Smooth muscle cell (in vitro differentiated cells): ENCODE measurements around the gene DRC3. TPM values are rescaled to one million over a fixed set of nuclear protein-coding genes. Genes with fewer than 3 reads are reported as not detected.

ENCODE experiments used
- DNase-seq: peaks from one replicate; lab custom pipeline; 2025; ENCODE audit not compliant: unreplicated experiment; lab: John Stamatoyannopoulos, UW
- H2AFZ ChIP-seq: fragments of 200-600 bp; sonication (generic); 2 replicates; pipeline ENCODE4 v1.6.0; 2016; ENCODE audit warnings: antibody characterized with exemption, low read depth, mild to moderate bottlenecking
- H3F3A ChIP-seq: fragments of 200-600 bp; sonication (generic); 2 replicates; pipeline ENCODE4 v1.6.0; 2017; ENCODE audit warnings: antibody characterized with exemption, low read depth
- H3K27ac ChIP-seq: fragments of 200-600 bp; sonication (generic); 2 replicates; pipeline ENCODE4 v1.5.1; 2016; ENCODE audit warnings: low read depth, mild to moderate bottlenecking
- H3K27me3 ChIP-seq: fragments of 200-600 bp; sonication (generic); 2 replicates; pipeline ENCODE4 v1.6.1; 2016; ENCODE audit warnings: low read depth, mild to moderate bottlenecking
- H3K36me3 ChIP-seq: fragments of 200-600 bp; sonication (generic); 2 replicates; pipeline ENCODE4 v1.5.1; 2016; ENCODE audit warnings: low read depth
- H3K4me1 ChIP-seq: fragments of 200-600 bp; sonication (generic); 2 replicates; pipeline ENCODE4 v1.5.1; 2016; ENCODE audit warnings: low read depth
- H3K4me2 ChIP-seq: fragments of 200-600 bp; sonication (generic); 2 replicates; pipeline ENCODE4 v1.6.0; 2016; ENCODE audit warnings: mild to moderate bottlenecking
- H3K4me3 ChIP-seq: fragments of 200-600 bp; sonication (generic); 2 replicates; pipeline ENCODE4 v1.5.1; 2016; ENCODE audit warnings: mild to moderate bottlenecking
- H3K79me2 ChIP-seq: fragments of 200-600 bp; sonication (generic); 2 replicates; pipeline ENCODE4 v1.6.0; 2016; ENCODE audit warnings: low read depth, mild to moderate bottlenecking
- H3K9ac ChIP-seq: fragments of 200-600 bp; sonication (generic); 2 replicates; pipeline ENCODE4 v1.6.0; 2016; ENCODE audit warnings: low read depth
- H3K9me3 ChIP-seq: fragments of 200-600 bp; sonication (generic); replicated peaks from 2 replicates; pipeline ENCODE4 v1.5.1; 2016; ENCODE audit warnings: low read depth
- H4K20me1 ChIP-seq: fragments of 200-600 bp; sonication (generic); 2 replicates; pipeline ENCODE4 v1.6.0; 2016; ENCODE audit warnings: low read depth
- WGBS: methylation state at CpG from one replicate; pipeline ENCODE4 v1.1.7; 2016; ENCODE audit warnings: low lambda C conversion rate; 5-methylcytosine and 5-hydroxymethylcytosine counted together
- polyA plus RNA-seq: library from polyadenylated mRNA; unstranded; fragments of >200 nt; fragmentation: Nextera tagmentation; extraction: Ambion mirVana; gene quantifications from 2 replicates; pipeline ENCODE4 v1.2.1, GENCODE V29; 2016
- total RNA-seq: library from RNA; depleted of rRNA; stranded (reverse); fragments of >200 nt; gene quantifications from 2 replicates; pipeline ENCODE4 v1.2.3, GENCODE V29; 2014
- TF ChIP-seq, protein P1 (sequence below): fragments of 200-600 bp; sonication (generic); IDR thresholded peaks from 2 replicates; pipeline ENCODE4 v1.5.1; 2017; ENCODE audit warnings: borderline replicate concordance, mild to moderate bottlenecking, antibody characterized with exemption; ENCODE audit not compliant: insufficient read depth, poor library complexity, severe bottlenecking

DRC3 gene
- total and polyA plus RNA-seq, 2 experiments from 2014 or later: 0.72 to 0.83 TPM

GRCh38 chr17:17975436-17975835 is 2.8 kb downstream of the DRC3 start:
- Histone ChIP-seq H3K4me2 (no peak overlapping the region), H3K36me3 (no peaks in the 10 kb centered on the region), H2AFZ (no peak overlapping the region), H3F3A (no peaks in the 10 kb centered on the region), H3K4me1 (peaks cover 11% of the 10 kb centered on the region), H3K79me2 (peaks cover 15% of the 10 kb centered on the region), H3K9ac (no peak overlapping the region), H3K4me3 (no peak overlapping the region), H3K27ac (no peak overlapping the region), H4K20me1 (peaks cover 12% of the 10 kb centered on the region), H3K9me3 (no peaks in the 10 kb centered on the region), H3K27me3 (no peaks in the 10 kb centered on the region)
- DNase-seq: no peak
- TF ChIP-seq, protein P1, sequence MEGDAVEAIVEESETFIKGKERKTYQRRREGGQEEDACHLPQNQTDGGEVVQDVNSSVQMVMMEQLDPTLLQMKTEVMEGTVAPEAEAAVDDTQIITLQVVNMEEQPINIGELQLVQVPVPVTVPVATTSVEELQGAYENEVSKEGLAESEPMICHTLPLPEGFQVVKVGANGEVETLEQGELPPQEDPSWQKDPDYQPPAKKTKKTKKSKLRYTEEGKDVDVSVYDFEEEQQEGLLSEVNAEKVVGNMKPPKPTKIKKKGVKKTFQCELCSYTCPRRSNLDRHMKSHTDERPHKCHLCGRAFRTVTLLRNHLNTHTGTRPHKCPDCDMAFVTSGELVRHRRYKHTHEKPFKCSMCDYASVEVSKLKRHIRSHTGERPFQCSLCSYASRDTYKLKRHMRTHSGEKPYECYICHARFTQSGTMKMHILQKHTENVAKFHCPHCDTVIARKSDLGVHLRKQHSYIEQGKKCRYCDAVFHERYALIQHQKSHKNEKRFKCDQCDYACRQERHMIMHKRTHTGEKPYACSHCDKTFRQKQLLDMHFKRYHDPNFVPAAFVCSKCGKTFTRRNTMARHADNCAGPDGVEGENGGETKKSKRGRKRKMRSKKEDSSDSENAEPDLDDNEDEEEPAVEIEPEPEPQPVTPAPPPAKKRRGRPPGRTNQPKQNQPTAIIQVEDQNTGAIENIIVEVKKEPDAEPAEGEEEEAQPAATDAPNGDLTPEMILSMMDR: no peak
- 83% methylated on average over 8 of the region's 8 CpGs for WGBS

DNA sequence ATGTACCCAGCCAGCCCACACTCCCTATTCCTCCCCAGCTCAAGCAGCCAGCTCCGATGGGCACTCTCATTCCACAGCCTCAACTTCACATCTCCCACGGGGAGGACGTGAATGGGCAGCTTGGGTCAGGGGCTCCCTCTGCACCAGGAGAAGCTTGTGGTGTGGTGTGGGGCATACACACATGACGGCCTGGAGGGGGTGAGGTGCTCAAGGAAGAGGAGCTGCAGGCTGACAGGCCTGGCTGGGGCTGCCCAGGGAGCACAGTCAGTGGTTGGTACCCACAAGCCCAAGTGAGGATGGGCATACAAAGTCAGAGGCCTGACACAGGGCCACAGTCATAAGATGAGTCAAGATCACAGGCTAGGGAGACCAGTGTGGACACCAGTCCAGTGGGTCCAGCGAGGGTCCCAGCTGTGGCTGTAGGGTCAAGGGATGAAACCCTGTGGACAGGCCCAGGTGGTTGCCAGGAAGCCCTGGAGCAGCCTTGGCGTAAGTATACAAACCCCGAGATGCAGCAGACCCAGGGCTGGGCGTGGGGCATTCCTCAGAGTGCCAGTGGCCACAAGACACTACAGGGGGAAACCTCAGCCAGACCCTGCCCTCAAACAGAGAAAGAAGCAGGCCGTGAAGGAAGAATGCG is 4.4 kb downstream of the DRC3 start:
- TF ChIP-seq, protein P1: no peak
- no peaks in the 10 kb centered on the region for H3K9me3 ChIP-seq
- H3K4me2 ChIP-seq: no peak overlapping the region
- no peaks in the 10 kb centered on the region for H4K20me1 ChIP-seq
- H3K36me3 ChIP-seq: no peaks in the 10 kb centered on the region
- no peak overlapping the region for H3K27ac ChIP-seq
- no peak overlapping the region for H2AFZ ChIP-seq
- no peaks in the 10 kb centered on the region for H3K27me3 ChIP-seq
- H3F3A ChIP-seq: no peaks in the 10 kb centered on the region
- 87% methylated on average over 10 of the region's 10 CpGs for WGBS
- no peak for DNase-seq
- peaks cover 5% of the 10 kb centered on the region for H3K4me1 ChIP-seq
- no peaks in the 10 kb centered on the region for H3K79me2 ChIP-seq
- no peak overlapping the region for H3K4me3 ChIP-seq
- no peak overlapping the region for H3K9ac ChIP-seq

DNA sequence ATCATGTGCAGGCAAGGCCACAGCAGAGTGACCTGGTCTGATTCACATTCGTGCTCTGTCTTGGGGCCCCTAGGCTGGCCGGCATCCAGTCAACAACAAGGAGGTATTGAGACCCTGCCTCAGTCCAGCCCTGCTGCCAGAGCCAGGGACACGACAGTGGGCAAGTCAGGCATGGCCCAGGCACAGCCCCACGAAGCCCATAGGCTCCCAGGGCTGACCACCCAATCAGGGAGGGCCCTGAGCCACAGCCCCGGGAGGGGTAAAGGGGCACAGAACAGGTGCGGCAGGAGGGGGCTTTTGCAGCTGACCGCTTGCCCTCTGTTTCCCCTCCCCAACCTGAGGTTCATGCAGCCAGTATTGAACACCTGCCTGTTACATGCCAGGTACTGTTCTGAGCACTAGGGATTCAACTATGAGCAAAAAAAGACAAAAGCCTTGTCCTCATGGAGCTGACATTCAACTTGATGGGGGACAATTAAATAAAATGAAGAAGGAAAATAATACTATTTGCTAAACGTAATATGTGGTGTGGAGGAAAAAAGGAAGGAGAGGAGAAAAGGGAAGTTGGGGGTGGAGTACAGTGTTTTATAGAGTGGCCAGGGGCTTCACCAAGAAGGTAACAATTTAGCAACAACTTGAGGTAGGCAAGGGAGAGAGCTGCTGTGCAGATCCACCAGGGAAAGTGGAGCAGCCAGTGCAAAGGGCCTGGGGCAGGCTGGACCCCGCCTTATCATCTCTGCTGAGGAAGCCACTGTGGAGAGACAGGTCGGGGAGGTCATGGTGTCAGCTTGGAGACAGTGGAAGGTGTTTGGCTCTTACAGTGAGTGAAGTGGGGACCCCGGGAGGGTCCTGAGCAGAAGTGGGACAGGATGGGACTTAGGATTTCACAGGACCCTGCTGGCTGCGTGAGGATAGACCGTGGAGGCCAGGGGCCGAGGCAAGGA is 6.1 kb downstream of the DRC3 start:
- H2AFZ ChIP-seq: no peak overlapping the region
- no peak for DNase-seq
- TF ChIP-seq, protein P1: no peak
- 91% methylated on average over 14 of the region's 14 CpGs for WGBS
- no peaks in the 10 kb centered on the region for H4K20me1 ChIP-seq
- H3K79me2 ChIP-seq: no peaks in the 10 kb centered on the region
- no peaks in the 10 kb centered on the region for H3K4me1 ChIP-seq
- H3K4me3 ChIP-seq: no peak overlapping the region
- H3K4me2 ChIP-seq: no peak overlapping the region
- no peaks in the 10 kb centered on the region for H3K27me3 ChIP-seq
- no peaks in the 10 kb centered on the region for H3F3A ChIP-seq
- H3K9ac ChIP-seq: no peak overlapping the region
- H3K27ac ChIP-seq: no peak overlapping the region
- no peaks in the 10 kb centered on the region for H3K36me3 ChIP-seq
- H3K9me3 ChIP-seq: no peaks in the 10 kb centered on the region
